GM13976 (cell line): ENCODE data around the gene CCNQ.

Experiments
- DNase-seq: peaks from one replicate; pipeline ENCODE4 v3.0.0; 2012; ENCODE audit warnings: low spot score
- CTCF ChIP-seq: IDR thresholded peaks from 2 replicates; pipeline ENCODE4 v1.5.1; 2012; ENCODE audit warnings: borderline replicate concordance, mild to moderate bottlenecking; ENCODE audit not compliant: insufficient read depth; ENCODE audit errors: extremely low read depth, missing control alignments, control extremely low read depth
- in situ Hi-C: fragments of 300-500 bp; cut with MboI; formaldehyde crosslinking; loops from one replicate; pipeline ENCODE4 v1.12.0; 2022; ENCODE audit warnings: low sequenced_read_pairs, mixed read lengths, inconsistent platforms; ENCODE audit not compliant: unreplicated experiment

The CCNQ gene

GRCh38 chrX:153640045-153640686 lies 41.2 kb upstream of the CCNQ start:
- in situ Hi-C loops = no loop called here
- TF ChIP-seq CTCF = no peak
- no peak for DNase-seq

- in situ Hi-C loops = no loop called here
- no peak for TF ChIP-seq CTCF
- no peak for DNase-seq
Measured at GRCh38 chrX:153639177-153640044, 40.5 kb upstream of the CCNQ start.

GRCh38 chrX:153638436-153639176 lies 39.7 kb upstream of the CCNQ start:
- DNase-seq = no peak
- in situ Hi-C loops = no loop called here
- no peak for TF ChIP-seq CTCF

GRCh38 chrX:153638041-153638371 lies 39.1 kb upstream of the CCNQ start:
- no peak for TF ChIP-seq CTCF
- in situ Hi-C loops = no loop called here
- DNase-seq = no peak

GRCh38 chrX:153637121-153638040 lies 38.4 kb upstream of the CCNQ start:
- no peak for DNase-seq
- in situ Hi-C loops = no loop called here
- no peak for TF ChIP-seq CTCF

GRCh38 chrX:153636716-153637115 lies 37.8 kb upstream of the CCNQ start:
- no peak for DNase-seq
- TF ChIP-seq CTCF = no peak
- in situ Hi-C loops = no loop called here
